ENCODE results near the gene SEZ6L2. TPM values are rescaled to one million over a fixed set of nuclear protein-coding genes. Genes with fewer than 3 reads are reported as not detected.

The SEZ6L2 gene
- total RNA-seq, 1 donor, result 1.3 TPM

GRCh38 chr16:29830774-29831173 is 68.6 kb downstream of the SEZ6L2 start:
- DNase-seq (ENCODE audit: low read depth in 2 of 3, low spot score in 2 of 3), result no peak

- DNase-seq (ENCODE audit: low read depth in 2 of 3, low spot score in 2 of 3), result no peak
These were observed 73.0 kb downstream of the SEZ6L2 start for GRCh38 chr16:29826342-29826695.

- peak in 1 of 3 donors; percentile 24 for DNase-seq (ENCODE audit: low read depth in 2 of 3, low spot score in 2 of 3)
These were observed 74.0 kb downstream of the SEZ6L2 start for GRCh38 chr16:29825145-29826044.

- DNase-seq (ENCODE audit: low read depth in 2 of 3, low spot score in 2 of 3), result no peak
These were observed 74.7 kb downstream of the SEZ6L2 start for GRCh38 chr16:29824589-29825144.

- no peak for DNase-seq (ENCODE audit: low read depth in 2 of 3, low spot score in 2 of 3)
These were observed 77.7 kb downstream of the SEZ6L2 start for GRCh38 chr16:29821643-29822115.

Other genes starting within 250 kb of the SEZ6L2 start
- gene SPN, start 236.3 kb downstream of the SEZ6L2 start, total RNA-seq, result 451 TPM
- 12.9 TPM for gene QPRT, start 220.4 kb downstream of the SEZ6L2 start, total RNA-seq
- 64.9 TPM for gene C16orf54, start 153.6 kb downstream of the SEZ6L2 start, total RNA-seq
- not detected for gene ZG16, start 121.3 kb downstream of the SEZ6L2 start, total RNA-seq
- gene KIF22, start 108.8 kb downstream of the SEZ6L2 start, total RNA-seq, result 73.8 TPM
- 711 TPM for gene MAZ, start 93.0 kb downstream of the SEZ6L2 start, total RNA-seq
- 0.27 TPM for gene PRRT2, start 87.4 kb downstream of the SEZ6L2 start, total RNA-seq
- gene PAGR1, start 83.4 kb downstream of the SEZ6L2 start, total RNA-seq, result 24.5 TPM
- 118 TPM for gene MVP, start 79.1 kb downstream of the SEZ6L2 start, total RNA-seq
- gene CDIPT, start 36.3 kb downstream of the SEZ6L2 start, total RNA-seq, result 106 TPM
- gene ASPHD1, start 938 bp upstream of the SEZ6L2 start, total RNA-seq, result 0.27 TPM
- gene KCTD13, start 26.7 kb upstream of the SEZ6L2 start, total RNA-seq, result 11.3 TPM
- 64.6 TPM for gene TMEM219, start 62.5 kb upstream of the SEZ6L2 start, total RNA-seq
- 29.1 TPM for gene TAOK2, start 74.3 kb upstream of the SEZ6L2 start, total RNA-seq
- 9.4 TPM for gene HIRIP3, start 96.1 kb upstream of the SEZ6L2 start, total RNA-seq
- 21.8 TPM for gene INO80E, start 96.7 kb upstream of the SEZ6L2 start, total RNA-seq
- 1.1 TPM for gene DOC2A, start 111.5 kb upstream of the SEZ6L2 start, total RNA-seq
- gene C16orf92, start 123.6 kb upstream of the SEZ6L2 start, total RNA-seq, result not detected
- gene TLCD3B, start 131.7 kb upstream of the SEZ6L2 start, total RNA-seq, result 0.54 TPM
- gene ALDOA, start 166.2 kb upstream of the SEZ6L2 start, total RNA-seq, result 666 TPM
- 215 TPM for gene PPP4C, start 176.4 kb upstream of the SEZ6L2 start, total RNA-seq
- 2.2 TPM for gene TBX6, start 192.4 kb upstream of the SEZ6L2 start, total RNA-seq
- 63.6 TPM for gene YPEL3, start 196.7 kb upstream of the SEZ6L2 start, total RNA-seq
- gene GDPD3, start 214.0 kb upstream of the SEZ6L2 start, total RNA-seq, result 1.1 TPM
- gene MAPK3, start 223.7 kb upstream of the SEZ6L2 start, total RNA-seq, result 46.9 TPM